ENCODE data around the gene ATG3.
"Not testable (repeated sequence)": the region's sequence is repeated elsewhere in the genome, so short reads cannot be mapped to it uniquely, and the experiment has no call there.

The ATG3 gene

DNA sequence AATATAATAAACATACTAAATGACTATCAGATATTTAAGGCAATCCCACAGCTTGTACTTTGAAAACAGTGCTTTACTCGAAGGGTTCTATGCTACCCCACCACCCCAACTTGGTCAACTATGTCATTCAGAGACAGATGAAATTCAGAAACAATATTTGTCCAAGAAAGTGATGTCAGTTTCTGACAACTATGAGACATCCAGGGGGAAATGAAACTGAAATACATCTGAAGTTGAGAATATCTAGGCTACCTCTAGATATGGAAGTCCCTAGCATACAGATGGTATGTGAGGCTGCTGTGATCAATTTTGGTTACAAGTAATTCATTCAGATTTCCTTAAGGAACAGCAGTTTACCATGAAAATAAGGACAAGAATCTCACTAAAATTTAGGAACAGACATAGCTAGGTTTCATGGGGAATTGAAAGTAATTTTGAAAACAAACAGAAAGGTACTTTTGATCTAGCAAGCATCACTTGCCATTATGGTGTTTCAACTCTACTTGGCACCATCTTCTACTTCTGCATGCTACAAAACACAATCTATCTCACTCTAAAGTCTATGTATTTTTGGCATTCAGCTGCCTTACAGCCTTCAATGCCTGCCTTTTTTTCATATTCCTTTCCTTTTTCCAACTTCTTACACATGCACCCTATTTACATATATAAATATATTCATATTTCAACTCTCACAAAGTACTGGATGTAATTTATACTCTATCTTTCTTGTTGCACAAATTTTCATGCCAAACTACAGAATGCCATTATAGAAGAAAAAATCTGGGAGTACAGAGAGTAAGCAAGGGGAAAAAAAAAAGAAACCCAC lies 21.7 kb downstream of the ATG3 start:
- H3K4me1 ChIP-seq (ENCODE audit: control insufficient read depth in 1 of 2, insufficient read depth in 2 of 2, low read length in 2 of 2): peaks cover 0 to 3% of the 10 kb centered on the region in 2 donors
- peaks cover 5 to 34% of the 10 kb centered on the region in 2 donors for H3K36me3 ChIP-seq (ENCODE audit: control insufficient read depth in 1 of 2, insufficient read depth in 2 of 2, low read length in 2 of 2)
- no peaks in the 10 kb centered on the region for H3K9me3 ChIP-seq (ENCODE audit: control insufficient read depth in 1 of 2, low read length in 2 of 2)
- H3K27ac ChIP-seq (ENCODE audit: low read depth, low read length): no peak overlapping the region
- no peak overlapping the region for H3K9ac ChIP-seq (ENCODE audit: low read depth in 1 of 2, low read length in 2 of 2)
- H3K4me3 ChIP-seq (ENCODE audit: low read depth in 1 of 2, low read length in 2 of 2): no peak overlapping the region
- H3K27me3 ChIP-seq (ENCODE audit: control insufficient read depth in 1 of 2, insufficient read depth in 2 of 2, low read length in 2 of 2): no peaks in the 10 kb centered on the region

DNA sequence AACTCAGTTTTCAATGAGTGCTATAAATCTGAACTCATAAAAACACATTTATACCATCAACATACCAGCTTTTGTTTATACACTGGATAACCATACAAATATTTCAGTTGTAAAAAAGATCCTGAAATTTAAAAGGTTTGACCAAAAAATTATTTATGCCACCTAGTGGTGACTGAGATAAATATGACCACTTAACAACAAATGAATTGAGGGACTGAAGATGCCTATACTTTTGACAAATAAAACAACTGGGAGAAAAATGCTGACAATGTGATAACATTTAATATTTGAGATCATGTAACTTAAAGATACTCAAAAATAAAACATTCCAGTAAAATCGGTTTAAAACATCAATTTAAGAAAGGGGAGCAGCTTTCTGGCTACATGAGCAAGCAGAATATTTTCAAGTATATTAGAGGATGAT lies 30.4 kb downstream of the ATG3 start:
- Histone ChIP-seq H3K4me3 (ENCODE audit: low read depth in 1 of 2, low read length in 2 of 2) (no peak overlapping the region), H3K36me3 (ENCODE audit: control insufficient read depth in 1 of 2, insufficient read depth in 2 of 2, low read length in 2 of 2) (peaks cover 13 to 50% of the 10 kb centered on the region in 2 donors)

DNA sequence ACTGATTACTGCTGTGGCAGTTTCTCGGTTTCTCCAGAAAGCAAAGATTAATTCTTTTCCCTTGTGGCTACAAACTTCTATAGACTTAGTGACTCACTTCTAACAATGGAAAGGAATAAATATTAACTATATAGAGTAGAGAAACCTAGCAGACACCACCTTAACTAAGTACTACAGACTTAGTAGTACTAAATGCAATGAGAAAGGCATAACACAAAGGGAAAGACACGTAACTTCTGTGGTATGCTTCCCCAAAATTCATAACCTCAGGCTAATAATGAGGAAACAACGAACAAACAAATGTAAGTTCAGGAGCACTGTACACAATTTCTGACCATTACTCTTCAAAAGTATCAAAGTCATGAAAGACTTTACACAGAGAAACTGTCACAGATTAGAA lies 31.2 kb downstream of the ATG3 start:
- peaks cover 13 to 45% of the 10 kb centered on the region in 2 donors for H3K36me3 ChIP-seq (ENCODE audit: control insufficient read depth in 1 of 2, insufficient read depth in 2 of 2, low read length in 2 of 2)
- H3K4me3 ChIP-seq (ENCODE audit: low read depth in 1 of 2, low read length in 2 of 2): no peak overlapping the region
- no peak overlapping the region for H3K27ac ChIP-seq (ENCODE audit: low read depth, low read length)
- H3K9ac ChIP-seq (ENCODE audit: low read depth in 1 of 2, low read length in 2 of 2): no peak overlapping the region
- no peaks in the 10 kb centered on the region for H3K9me3 ChIP-seq (ENCODE audit: control insufficient read depth in 1 of 2, low read length in 2 of 2)
- H3K27me3 ChIP-seq (ENCODE audit: control insufficient read depth in 1 of 2, insufficient read depth in 2 of 2, low read length in 2 of 2): no peaks in the 10 kb centered on the region
- H3K4me1 ChIP-seq (ENCODE audit: control insufficient read depth in 1 of 2, insufficient read depth in 2 of 2, low read length in 2 of 2): no peaks in the 10 kb centered on the region

More for the DNA sequence above, 30.4 kb downstream of the ATG3 start:
- Histone ChIP-seq H3K27ac (ENCODE audit: low read depth, low read length) (no peak overlapping the region), H3K4me1 (ENCODE audit: control insufficient read depth in 1 of 2, insufficient read depth in 2 of 2, low read length in 2 of 2) (no peaks in the 10 kb centered on the region), H3K9ac (ENCODE audit: low read depth in 1 of 2, low read length in 2 of 2) (no peak overlapping the region), H3K9me3 (ENCODE audit: control insufficient read depth in 1 of 2, low read length in 2 of 2) (no peaks in the 10 kb centered on the region), H3K27me3 (ENCODE audit: control insufficient read depth in 1 of 2, insufficient read depth in 2 of 2, low read length in 2 of 2) (no peaks in the 10 kb centered on the region)

DNA sequence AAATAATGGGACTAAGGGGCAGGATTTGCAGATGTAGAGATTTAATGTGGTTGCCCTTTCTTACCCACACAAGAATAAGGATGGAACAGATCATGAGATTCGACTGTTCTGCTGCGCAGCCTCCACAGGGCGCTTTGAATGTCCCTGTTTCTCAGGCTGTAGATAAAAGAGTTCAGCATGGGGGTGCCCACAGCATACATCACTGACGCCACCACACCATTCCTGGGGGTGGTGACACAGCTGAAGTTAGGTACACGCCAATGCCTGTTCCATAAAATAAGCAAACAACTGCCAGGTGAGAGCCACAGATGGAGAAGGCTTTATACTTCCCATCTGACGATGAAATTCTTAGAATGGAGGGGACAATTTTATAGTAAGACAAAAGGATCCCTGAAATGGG lies 37.6 kb downstream of the ATG3 start:
- H3K36me3 ChIP-seq (ENCODE audit: control insufficient read depth in 1 of 2, insufficient read depth in 2 of 2, low read length in 2 of 2): peaks cover 6 to 13% of the 10 kb centered on the region in 2 donors
- not testable (repeated sequence) for H3K4me3 ChIP-seq (ENCODE audit: low read depth in 1 of 2, low read length in 2 of 2); H3K27me3 ChIP-seq (ENCODE audit: control insufficient read depth in 1 of 2, insufficient read depth in 2 of 2, low read length in 2 of 2); H3K4me1 ChIP-seq (ENCODE audit: control insufficient read depth in 1 of 2, insufficient read depth in 2 of 2, low read length in 2 of 2); H3K27ac ChIP-seq (ENCODE audit: low read depth, low read length); H3K9ac ChIP-seq (ENCODE audit: low read depth in 1 of 2, low read length in 2 of 2); H3K9me3 ChIP-seq (ENCODE audit: control insufficient read depth in 1 of 2, low read length in 2 of 2)

DNA sequence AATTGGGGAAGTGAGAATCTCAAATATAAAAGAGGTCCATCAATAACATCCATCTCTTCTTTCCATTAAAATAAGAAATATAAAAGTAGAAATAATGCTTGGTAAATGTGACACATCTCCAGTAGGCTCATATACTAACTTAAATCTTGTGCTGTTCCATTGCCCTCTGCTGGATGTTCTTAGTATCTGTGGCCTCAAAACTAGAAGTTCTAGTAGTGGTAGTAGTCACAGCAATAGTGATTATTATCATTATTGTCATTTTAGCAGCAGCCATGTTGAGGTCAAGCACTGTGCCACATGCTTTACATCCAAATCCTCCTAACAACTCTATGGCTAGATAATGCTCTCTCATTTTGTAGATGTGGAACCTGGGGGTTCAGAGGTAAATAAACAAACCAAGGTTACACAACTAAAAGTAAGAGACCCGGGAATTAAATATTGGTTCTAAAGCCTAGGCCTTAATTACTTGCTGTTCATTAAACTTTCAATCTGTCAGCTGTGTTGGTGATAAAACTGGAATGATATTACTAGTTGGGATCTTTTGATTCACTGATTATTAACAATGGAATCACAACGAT lies 42.2 kb downstream of the ATG3 start:
- Histone ChIP-seq H3K4me1 (ENCODE audit: control insufficient read depth in 1 of 2, insufficient read depth in 2 of 2, low read length in 2 of 2) (no peaks in the 10 kb centered on the region), H3K27ac (ENCODE audit: low read depth, low read length) (no peak overlapping the region), H3K4me3 (ENCODE audit: low read depth in 1 of 2, low read length in 2 of 2) (no peak overlapping the region), H3K27me3 (ENCODE audit: control insufficient read depth in 1 of 2, insufficient read depth in 2 of 2, low read length in 2 of 2) (no peaks in the 10 kb centered on the region), H3K36me3 (ENCODE audit: control insufficient read depth in 1 of 2, insufficient read depth in 2 of 2, low read length in 2 of 2) (no peaks in the 10 kb centered on the region), H3K9me3 (ENCODE audit: control insufficient read depth in 1 of 2, low read length in 2 of 2) (no peaks in the 10 kb centered on the region), H3K9ac (ENCODE audit: low read depth in 1 of 2, low read length in 2 of 2) (no peak overlapping the region)

DNA sequence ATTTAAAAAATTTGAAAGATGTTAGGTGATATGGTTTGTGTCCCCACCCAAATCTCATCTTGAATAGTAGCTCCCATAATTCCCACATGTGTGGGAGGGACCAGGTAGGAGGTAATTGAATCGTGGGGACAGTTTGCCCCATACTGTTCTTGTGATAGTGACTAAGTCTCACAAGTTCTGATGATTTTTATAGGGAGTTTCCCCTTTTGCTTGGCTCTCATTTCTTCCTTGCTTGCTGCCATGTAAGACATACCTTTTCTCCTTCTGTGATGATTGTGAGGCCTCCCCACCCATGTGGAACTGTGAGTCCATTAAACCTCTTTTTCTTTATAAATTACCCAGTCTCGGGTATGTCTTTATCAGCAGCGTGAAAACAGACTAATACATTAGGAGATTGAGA lies 42.8 kb downstream of the ATG3 start:
- not testable (repeated sequence) for H3K4me1 ChIP-seq (ENCODE audit: control insufficient read depth in 1 of 2, insufficient read depth in 2 of 2, low read length in 2 of 2); H3K9me3 ChIP-seq (ENCODE audit: control insufficient read depth in 1 of 2, low read length in 2 of 2); H3K36me3 ChIP-seq (ENCODE audit: control insufficient read depth in 1 of 2, insufficient read depth in 2 of 2, low read length in 2 of 2); H3K27me3 ChIP-seq (ENCODE audit: control insufficient read depth in 1 of 2, insufficient read depth in 2 of 2, low read length in 2 of 2); H3K4me3 ChIP-seq (ENCODE audit: low read depth in 1 of 2, low read length in 2 of 2); H3K9ac ChIP-seq (ENCODE audit: low read depth in 1 of 2, low read length in 2 of 2); H3K27ac ChIP-seq (ENCODE audit: low read depth, low read length)

DNA sequence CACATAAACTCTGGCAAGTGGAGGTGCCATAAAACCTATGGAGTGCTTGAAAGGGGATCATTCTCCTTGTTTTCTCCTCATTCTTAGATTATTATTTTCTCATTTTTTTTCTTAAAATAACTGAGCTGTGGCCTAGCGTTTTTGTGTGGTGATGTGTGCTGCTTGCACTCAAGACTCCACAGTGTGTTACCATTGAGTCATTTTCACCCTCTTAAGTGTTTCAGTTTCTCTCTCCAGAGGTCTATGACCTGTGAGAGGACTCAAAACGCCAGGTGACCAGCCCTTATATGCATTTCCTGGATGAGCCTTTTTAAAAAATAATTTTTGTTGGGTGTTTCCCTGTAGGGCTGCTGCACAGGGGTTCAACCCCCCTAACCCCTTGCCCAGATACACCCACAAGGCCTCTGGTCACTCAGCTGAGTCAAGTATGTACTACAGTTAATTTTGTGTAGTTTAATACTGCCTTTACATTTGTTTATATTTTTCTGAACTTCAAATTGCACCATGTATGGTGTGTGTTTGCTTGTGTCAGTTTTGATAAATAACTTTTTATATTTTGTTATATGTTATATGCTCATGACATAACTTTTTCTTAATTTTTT lies 47.1 kb downstream of the ATG3 start:
- Histone ChIP-seq H3K27me3 (ENCODE audit: control insufficient read depth in 1 of 2, insufficient read depth in 2 of 2, low read length in 2 of 2) (no peaks in the 10 kb centered on the region), H3K4me1 (ENCODE audit: control insufficient read depth in 1 of 2, insufficient read depth in 2 of 2, low read length in 2 of 2) (no peaks in the 10 kb centered on the region), H3K4me3 (ENCODE audit: low read depth in 1 of 2, low read length in 2 of 2) (no peak overlapping the region), H3K36me3 (ENCODE audit: control insufficient read depth in 1 of 2, insufficient read depth in 2 of 2, low read length in 2 of 2) (no peaks in the 10 kb centered on the region), H3K9ac (ENCODE audit: low read depth in 1 of 2, low read length in 2 of 2) (no peak overlapping the region), H3K9me3 (ENCODE audit: control insufficient read depth in 1 of 2, low read length in 2 of 2) (peaks cover 0 to 2% of the 10 kb centered on the region in 2 donors), H3K27ac (ENCODE audit: low read depth, low read length) (no peak overlapping the region)

DNA sequence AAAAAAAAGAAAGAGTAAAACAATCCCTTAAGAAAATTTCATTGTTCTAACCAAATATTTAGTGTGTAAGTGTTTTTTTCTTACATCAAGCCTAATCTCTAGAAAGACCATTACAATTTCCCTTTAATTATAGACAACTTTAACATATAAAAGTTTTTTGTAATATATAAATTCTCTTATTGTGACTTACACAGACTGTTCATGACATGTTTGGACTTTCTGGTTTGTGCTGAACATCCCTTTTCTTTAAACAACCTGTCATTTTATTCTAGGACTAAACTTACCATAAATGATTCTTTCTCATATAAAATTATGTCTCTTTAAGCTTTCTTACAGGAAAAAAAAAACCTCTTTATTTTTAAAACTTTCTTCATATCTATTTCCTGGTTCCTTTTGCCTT lies 49.4 kb downstream of the ATG3 start:
- H3K27me3 ChIP-seq (ENCODE audit: control insufficient read depth in 1 of 2, insufficient read depth in 2 of 2, low read length in 2 of 2): no peaks in the 10 kb centered on the region
- H3K9ac ChIP-seq (ENCODE audit: low read depth in 1 of 2, low read length in 2 of 2): no peak overlapping the region
- no peak overlapping the region for H3K4me3 ChIP-seq (ENCODE audit: low read depth in 1 of 2, low read length in 2 of 2)
- no peaks in the 10 kb centered on the region for H3K36me3 ChIP-seq (ENCODE audit: control insufficient read depth in 1 of 2, insufficient read depth in 2 of 2, low read length in 2 of 2)
- no peak overlapping the region for H3K27ac ChIP-seq (ENCODE audit: low read depth, low read length)
- H3K9me3 ChIP-seq (ENCODE audit: control insufficient read depth in 1 of 2, low read length in 2 of 2): peaks cover 0 to 2% of the 10 kb centered on the region in 2 donors
- H3K4me1 ChIP-seq (ENCODE audit: control insufficient read depth in 1 of 2, insufficient read depth in 2 of 2, low read length in 2 of 2): no peaks in the 10 kb centered on the region

DNA sequence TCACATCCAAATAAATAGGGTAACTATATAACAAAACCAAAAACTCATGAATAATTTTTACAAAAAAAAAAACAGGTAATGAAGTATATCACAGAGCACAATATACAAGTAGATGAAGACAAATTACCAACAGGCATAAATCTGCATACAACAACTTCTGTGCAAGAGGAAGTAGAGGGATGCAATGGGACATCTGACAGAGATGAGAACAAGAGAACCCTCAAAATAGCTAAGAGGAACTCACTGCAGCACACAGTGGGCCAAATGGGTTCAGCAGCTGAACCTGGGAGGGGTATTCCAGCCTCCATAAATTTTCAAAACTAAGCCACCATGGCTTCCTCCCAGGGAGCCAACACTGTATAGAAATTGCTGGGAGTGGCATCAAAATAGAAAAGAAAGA lies 52.9 kb downstream of the ATG3 start:
- peaks cover 0 to 2% of the 10 kb centered on the region in 2 donors for H3K9me3 ChIP-seq (ENCODE audit: control insufficient read depth in 1 of 2, low read length in 2 of 2)
- H3K4me1 ChIP-seq (ENCODE audit: control insufficient read depth in 1 of 2, insufficient read depth in 2 of 2, low read length in 2 of 2): no peaks in the 10 kb centered on the region
- H3K27me3 ChIP-seq (ENCODE audit: control insufficient read depth in 1 of 2, insufficient read depth in 2 of 2, low read length in 2 of 2): no peaks in the 10 kb centered on the region
- H3K36me3 ChIP-seq (ENCODE audit: control insufficient read depth in 1 of 2, insufficient read depth in 2 of 2, low read length in 2 of 2): no peaks in the 10 kb centered on the region
- no peak overlapping the region for H3K27ac ChIP-seq (ENCODE audit: low read depth, low read length)
- no peak overlapping the region for H3K4me3 ChIP-seq (ENCODE audit: low read depth in 1 of 2, low read length in 2 of 2)
- H3K9ac ChIP-seq (ENCODE audit: low read depth in 1 of 2, low read length in 2 of 2): no peak overlapping the region

DNA sequence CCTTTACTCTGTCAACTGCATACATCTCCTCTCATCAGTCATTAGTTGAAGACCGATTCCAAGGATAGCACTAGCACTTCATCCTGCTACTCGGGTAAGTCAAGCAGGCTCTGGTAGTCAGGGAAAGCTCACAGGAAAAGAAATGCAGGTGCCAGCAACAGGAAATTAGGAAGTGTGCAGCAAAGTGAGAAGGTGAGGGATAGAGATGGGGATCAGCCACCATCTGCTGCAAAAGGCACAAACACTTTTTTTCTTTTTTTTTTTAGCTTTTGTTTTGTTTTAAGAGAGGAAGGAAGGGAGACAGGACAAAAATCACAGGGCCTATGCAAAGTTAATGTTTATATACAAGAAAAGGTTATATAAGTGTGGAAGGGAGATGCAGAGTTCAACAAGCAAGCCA lies 53.5 kb downstream of the ATG3 start:
- Histone ChIP-seq H3K9me3 (ENCODE audit: control insufficient read depth in 1 of 2, low read length in 2 of 2) (peaks cover 0 to 2% of the 10 kb centered on the region in 2 donors), H3K27ac (ENCODE audit: low read depth, low read length) (no peak overlapping the region), H3K9ac (ENCODE audit: low read depth in 1 of 2, low read length in 2 of 2) (no peak overlapping the region), H3K27me3 (ENCODE audit: control insufficient read depth in 1 of 2, insufficient read depth in 2 of 2, low read length in 2 of 2) (no peaks in the 10 kb centered on the region), H3K4me1 (ENCODE audit: control insufficient read depth in 1 of 2, insufficient read depth in 2 of 2, low read length in 2 of 2) (no peaks in the 10 kb centered on the region), H3K36me3 (ENCODE audit: control insufficient read depth in 1 of 2, insufficient read depth in 2 of 2, low read length in 2 of 2) (no peaks in the 10 kb centered on the region), H3K4me3 (ENCODE audit: low read depth in 1 of 2, low read length in 2 of 2) (no peak overlapping the region)
